GM12878 (cell line): ENCODE measurements around the gene TRIM62. TPM values are rescaled to one million over a fixed set of nuclear protein-coding genes. Genes with fewer than 3 reads are reported as not detected.

Experiments
- ATAC-seq: fragments of 200-7000 bp; cut with Tn5 transposase; 3 replicates; pipeline ENCODE4 v1.9.1; 2020; ENCODE audit warnings: mild to moderate bottlenecking, moderate library complexity
- BruUV-seq: library from RNA; stranded (reverse); fragments of 400-500 nt; replicated peaks from 2 replicates; lab custom pipeline; 2021; lab: Mats Ljungman, UMichigan
- CTCF ChIA-PET: fragments of 300-600 bp; sonication (Branson Sonifier 250); formaldehyde crosslinking; extraction: SDS; loops from one replicate; lab custom pipeline; 2021; ENCODE audit warnings: inconsistent platforms; lab: Yijun Ruan, JAX
- POLR2A ChIA-PET: fragments of 350-600 bp; formaldehyde crosslinking; extraction: SDS; loops from one replicate; lab custom pipeline; 2021; ENCODE audit warnings: inconsistent platforms; lab: Charles Lee
- RAD21 ChIA-PET: fragments of 300-600 bp; sonication (Branson Sonifier 250); formaldehyde crosslinking; loops from one replicate; lab custom pipeline; 2023; ENCODE audit warnings: antibody characterized with exemption; ENCODE audit not compliant: unreplicated experiment; lab: Charles Lee
- SMC1A ChIA-PET: fragments of 300-600 bp; sonication (Branson Sonifier 250); formaldehyde crosslinking; loops from one replicate; lab custom pipeline; 2023; ENCODE audit not compliant: unreplicated experiment, uncharacterized antibody; lab: Charles Lee
- DNase-seq: peaks from one replicate; pipeline ENCODE4 v3.0.0-alpha.2; 2011; ENCODE audit warnings: low read depth, low spot score
- FAIRE-seq: peaks from 3 replicates; lab custom pipeline; 2011; peaks lifted over from hg19 to GRCh38; lab: Jason Lieb, UNC
- H2AFZ ChIP-seq: 2 replicates; pipeline ENCODE4 v1.6.0; 2011; ENCODE audit warnings: low read depth, low read length, control low read depth; ENCODE audit not compliant: control insufficient read depth
- H3K27ac ChIP-seq: 2 replicates; pipeline ENCODE4 v1.5.1; 2011; ENCODE audit warnings: control low read depth; ENCODE audit not compliant: control insufficient read depth, insufficient read depth
- H3K27me3 ChIP-seq, 2 experiments: replicated peaks in 1 of 2; 2 replicates each; pipeline versions ENCODE4 v1.6.0 to v1.6.1; 2011; ENCODE audit warnings: low read length in 1 of 2; ENCODE audit not compliant: control insufficient read depth in 2 of 2, insufficient read depth in 2 of 2
- H3K36me3 ChIP-seq, 2 experiments: 2 replicates each; pipeline ENCODE4 v1.5.1; 2011; ENCODE audit warnings: low read length in 1 of 2; ENCODE audit not compliant: control insufficient read depth in 2 of 2, insufficient read depth in 2 of 2
- H3K4me1 ChIP-seq: 2 replicates; pipeline ENCODE4 v1.6.1; 2011; ENCODE audit warnings: mild to moderate bottlenecking, low read length, moderate library complexity, mixed read lengths; ENCODE audit not compliant: control insufficient read depth, insufficient read depth
- H3K4me2 ChIP-seq: 2 replicates; pipeline ENCODE4 v1.6.0; 2011; ENCODE audit warnings: control low read depth; ENCODE audit not compliant: control insufficient read depth, insufficient read depth
- H3K4me3 ChIP-seq: fragments of 200-600 bp; sonication (generic); 2 replicates; pipeline ENCODE4 v1.5.1; 2016
- H3K79me2 ChIP-seq: 2 replicates; pipeline ENCODE4 v1.6.0; 2011; ENCODE audit warnings: low read length; ENCODE audit not compliant: control insufficient read depth, insufficient read depth
- H3K9ac ChIP-seq: 2 replicates; pipeline ENCODE4 v1.8.0; 2011; ENCODE audit warnings: low read length, control low read depth, mixed read lengths; ENCODE audit not compliant: control insufficient read depth, insufficient read depth
- H3K9me3 ChIP-seq: replicated peaks from 3 replicates; pipeline ENCODE4 v1.5.1; 2011; ENCODE audit warnings: mild to moderate bottlenecking, low read length; ENCODE audit not compliant: control insufficient read depth, insufficient read depth
- H4K20me1 ChIP-seq: 2 replicates; pipeline ENCODE4 v1.6.0; 2011; ENCODE audit not compliant: control insufficient read depth, insufficient read depth
- ASH2L ChIP-seq: fragments of 300-600, 200-600 bp; sonication (generic); IDR thresholded peaks from 2 replicates; pipeline ENCODE4 v1.6.1; 2017; ENCODE audit warnings: low read depth, mild to moderate bottlenecking, borderline replicate concordance
- BHLHE40 ChIP-seq, 2 experiments: fragments of 450-650 bp in 1 of 2; IDR thresholded peaks; 2 replicates each; pipeline ENCODE4 v1.6.1; 2011 to 2017; ENCODE audit warnings: low read depth in 2 of 2, borderline replicate concordance in 1 of 2, improper control_type of control experiment in 1 of 2, low read length in 1 of 2, mild to moderate bottlenecking in 1 of 2
- CHD4 ChIP-seq: fragments of 200-600 bp; sonication (generic); IDR thresholded peaks from 2 replicates; pipeline ENCODE4 v1.6.1; 2016; ENCODE audit warnings: mild to moderate bottlenecking
- E2F8 ChIP-seq: fragments of 450-650 bp; IDR thresholded peaks from 2 replicates; pipeline ENCODE4 v1.6.1; 2018; ENCODE audit warnings: mild to moderate bottlenecking, low read depth, moderate library complexity; ENCODE audit not compliant: partially characterized antibody
- EED ChIP-seq: sonication (generic); IDR thresholded peaks from 2 replicates; pipeline ENCODE4 v1.6.1; 2016; ENCODE audit warnings: antibody characterized with exemption, low read depth
- HDGF ChIP-seq: fragments of 450-650 bp; IDR thresholded peaks from 2 replicates; pipeline ENCODE4 v1.6.1; 2016; ENCODE audit warnings: antibody characterized with exemption
- KLF5 ChIP-seq: fragments of 450-650 bp; IDR thresholded peaks from 2 replicates; pipeline ENCODE4 v1.6.1; 2014; ENCODE audit warnings: mild to moderate bottlenecking; ENCODE audit not compliant: partially characterized antibody
- NBN ChIP-seq: fragments of 450-650 bp; IDR thresholded peaks from 2 replicates; pipeline ENCODE4 v1.6.1; 2016
- NFIC ChIP-seq: IDR thresholded peaks from 2 replicates; pipeline ENCODE4 v1.6.1; 2012; ENCODE audit warnings: low read depth, mild to moderate bottlenecking, inconsistent platforms, low read length, moderate library complexity
- NFXL1 ChIP-seq: fragments of 450-650 bp; IDR thresholded peaks from 2 replicates; pipeline ENCODE4 v1.6.1; 2017; ENCODE audit warnings: antibody characterized with exemption, mild to moderate bottlenecking, borderline replicate concordance
- SP1 ChIP-seq: IDR thresholded peaks from one replicate; pipeline ENCODE4 v1.6.1; 2011; ENCODE audit warnings: low read depth, low read length
- ZBED1 ChIP-seq: IDR thresholded peaks from 2 replicates; pipeline ENCODE4 v1.6.1; 2016; ENCODE audit warnings: borderline replicate concordance
- ZNF274 ChIP-seq: IDR thresholded peaks from one replicate; pipeline ENCODE4 v1.8.0; 2011; ENCODE audit not compliant: insufficient read length, insufficient read depth
- ZNF687 ChIP-seq: fragments of 450-650 bp; IDR thresholded peaks from 2 replicates; pipeline ENCODE4 v1.6.1; 2017; ENCODE audit warnings: mild to moderate bottlenecking, moderate library complexity
- ZZZ3 ChIP-seq: IDR thresholded peaks from 2 replicates; pipeline ENCODE4 v1.6.1; 2011; ENCODE audit warnings: low read depth; ENCODE audit not compliant: control insufficient read depth, insufficient read length
- WGBS: methylation state at CpG from one replicate; pipeline ENCODE4 v1.1.6; 2016; ENCODE audit warnings: low lambda C conversion rate; ENCODE audit not compliant: insufficient replicate concordance, insufficient coverage; ENCODE audit errors: missing lambda C conversion rate; 5-methylcytosine and 5-hydroxymethylcytosine counted together
- in situ Hi-C: fragments of 300-500 bp; cut with MboI; formaldehyde crosslinking; loops from 9 replicates; pipeline ENCODE4 v1.14.3; 2018; ENCODE audit warnings: mixed read lengths
- intact Hi-C: fragments of 100-400 bp; cut with micrococcal nuclease; formaldehyde crosslinking; loops from one replicate; pipeline ENCODE4 v1.14.2; 2022; ENCODE audit not compliant: unreplicated experiment
- polyA plus RNA-seq, 11 experiments: library from polyadenylated mRNA; depleted of rRNA in 4 of 11; unstranded in 6 of 11; stranded (reverse) in 5 of 11; fragments of >200 nt; fragmentation: Nextera tagmentation in 4 of 11; fragmentation: Illumina TruSeq in 1 of 11; extraction: Ambion mirVana in 4 of 11; extraction: Trizol in 1 of 11; gene quantifications; 1 replicate in 1 of 11; 2 replicates in 10 of 11; pipeline versions ENCODE4 v1.2.1 to v1.2.3, GENCODE V29; 2011 to 2016; ENCODE audit warnings: inconsistent platforms in 2 of 11, missing spikeins in 2 of 11, low read depth in 1 of 11
- total RNA-seq, 4 experiments: library from RNA; depleted of rRNA in 3 of 4; stranded (reverse); fragments of >200 nt in 3 of 4; fragmentation: Illumina TruSeq in 1 of 4; extraction: Trizol in 1 of 4; gene quantifications; 2 replicates each; pipeline versions ENCODE4 v1.2.1 to v1.2.3, GENCODE V29; 2013 to 2021

TRIM62 gene
- total and polyA plus RNA-seq, 10 of the 15 experiments (the other 5 are each of a cell fraction or from before 2014, with no cell fraction given): 0.52 to 4.2 (median 1.9) TPM

- H3K36me3 ChIP-seq: no peaks in the 10 kb centered on the region
- RAD21 ChIA-PET: no interaction called here
- FAIRE-seq (no peak), DNase-seq (no peak), ATAC-seq (no peak)
- H3K4me3 ChIP-seq: no peak overlapping the region
- SMC1A ChIA-PET: interaction anchor here (1.0 kb wide), 1 partner anchor 410 kb away, joined by 3 read pairs; no protein-coding TSS in a partner anchor
- intact Hi-C loops (loop anchor here (10.0 kb wide), 1 partner anchor 222 kb away; no protein-coding TSS in a partner anchor), in situ Hi-C loops (no loop called here)
- no peaks in the 10 kb centered on the region for H3K9me3 ChIP-seq
- no peak overlapping the region for H3K4me2 ChIP-seq
- BruUV-seq: no TSS peak
- WGBS: 56% methylated on average over 7 of the region's 7 CpGs
- no peak overlapping the region for H3K27ac ChIP-seq
- H3K27me3 ChIP-seq: no peaks in the 10 kb centered on the region
- no peak overlapping the region for H2AFZ ChIP-seq
- POLR2A ChIA-PET: no interaction called here
- CTCF ChIA-PET: interaction anchor here (0.8 kb wide), 1 partner anchor 27 kb away, joined by 3 read pairs; no protein-coding TSS in a partner anchor
- H3K9ac ChIP-seq: no peak overlapping the region
- H3K79me2 ChIP-seq: peaks cover 13% of the 10 kb centered on the region
- H3K4me1 ChIP-seq: peaks cover 17% of the 10 kb centered on the region
- H4K20me1 ChIP-seq: no peaks in the 10 kb centered on the region
- TF ChIP-seq NFIC (no peak), ZZZ3 (no peak), ZNF274 (no peak), NBN (no peak), E2F8 (no peak), SP1 (no peak), KLF5 (no peak), ZBED1 (no peak), ASH2L (no peak), HDGF (no peak), ZNF687 (no peak), NFXL1 (no peak), CHD4 (no peak), BHLHE40 (IDR thresholded peaks at IDR 0.05; ENCODE audit: borderline replicate concordance in 1 of 2, low read depth in 2 of 2, low read length in 1 of 2) (no peak), EED (no peak)
These were observed 59.2 kb downstream of the TRIM62 start for GRCh38 chr1:33122483-33123178.
